ENCODE data around the gene TRIM38. TPM values are rescaled to one million over a fixed set of nuclear protein-coding genes. Genes with fewer than 3 reads are reported as not detected.

The TRIM38 gene
- total RNA-seq, 2 donors from 2014 or later = 8.7 to 12.0 TPM

GRCh38 chr6:26019967-26020328 is 57.3 kb downstream of the TRIM38 start:
- Histone ChIP-seq H3K27me3 (replicated peaks; ENCODE audit: insufficient read depth) (no peaks in the 10 kb centered on the region), H3K27ac (peak overlapping the region; percentile 94 to 97), H3K4me1 (replicated peaks) (no peaks in the 10 kb centered on the region), H3K9me3 (no peaks in the 10 kb centered on the region), H3K4me3 (peak overlapping the region; percentile 48 to 65), H3K36me3 (no peaks in the 10 kb centered on the region)
- no peak for DNase-seq (ENCODE audit: low spot score)
- TF ChIP-seq POLR2AphosphoS5 (IDR thresholded peaks at IDR 0.05) (no peak), CTCF (IDR thresholded peaks at IDR 0.05) (no peak), POLR2A (IDR thresholded peaks at IDR 0.05) (no peak)
- intact Hi-C loops (cut with DNase I) = no loop called here
- WGBS = 16% methylated on average over 5 of the region's 5 CpGs

- DNase-seq (ENCODE audit: low spot score) = peak; percentile 84
- H3K27ac ChIP-seq = peak overlapping the region; percentile 94 to 97
- H3K36me3 ChIP-seq = no peaks in the 10 kb centered on the region
- WGBS = under 1% methylated on average over 45 of the region's 45 CpGs
- intact Hi-C loops (cut with DNase I) = no loop called here
- peak; percentile 99 for TF ChIP-seq POLR2A (IDR thresholded peaks at IDR 0.05)
- peak; percentile 100 for TF ChIP-seq POLR2AphosphoS5 (IDR thresholded peaks at IDR 0.05)
- no peak for TF ChIP-seq CTCF (IDR thresholded peaks at IDR 0.05)
- no peaks in the 10 kb centered on the region for H3K4me1 ChIP-seq (replicated peaks)
- H3K27me3 ChIP-seq (replicated peaks; ENCODE audit: insufficient read depth) = no peaks in the 10 kb centered on the region
- H3K9me3 ChIP-seq = no peaks in the 10 kb centered on the region
- H3K4me3 ChIP-seq = peak overlapping the region; percentile 48 to 65
These were observed 57.9 kb downstream of the TRIM38 start for GRCh38 chr6:26020329-26021000.

GRCh38 chr6:26021001-26021349 is 58.4 kb downstream of the TRIM38 start:
- WGBS = under 1% methylated on average over 23 of the region's 23 CpGs

GRCh38 chr6:26021350-26022131 is 58.9 kb downstream of the TRIM38 start:
- peak; percentile 91 for TF ChIP-seq POLR2AphosphoS5 (IDR thresholded peaks at IDR 0.05)
- TF ChIP-seq CTCF (IDR thresholded peaks at IDR 0.05) = peak in 2 of 4 experiments; percentile 16 to 25
- peak; percentile 47 for TF ChIP-seq POLR2A (IDR thresholded peaks at IDR 0.05)
- Histone ChIP-seq H3K4me1 (replicated peaks) (no peaks in the 10 kb centered on the region), H3K27ac (peak overlapping the region; percentile 94 to 97), H3K27me3 (replicated peaks; ENCODE audit: insufficient read depth) (no peaks in the 10 kb centered on the region), H3K36me3 (no peaks in the 10 kb centered on the region), H3K9me3 (no peaks in the 10 kb centered on the region), H3K4me3 (peak overlapping the region; percentile 48 to 65)
- peak; percentile 94 for DNase-seq (ENCODE audit: low spot score)
- under 1% methylated on average over 39 of the region's 39 CpGs for WGBS
- intact Hi-C loops (cut with DNase I) = no loop called here

More at GRCh38 chr6:26021001-26021349, 58.4 kb downstream of the TRIM38 start:
- TF ChIP-seq POLR2A (IDR thresholded peaks at IDR 0.05) (no peak), POLR2AphosphoS5 (IDR thresholded peaks at IDR 0.05) (no peak), CTCF (IDR thresholded peaks at IDR 0.05) (no peak)
- H3K4me1 ChIP-seq (replicated peaks) = no peaks in the 10 kb centered on the region
- peak overlapping the region; percentile 48 to 65 for H3K4me3 ChIP-seq
- H3K36me3 ChIP-seq = no peaks in the 10 kb centered on the region
- DNase-seq (ENCODE audit: low spot score) = peak; percentile 45
- no peaks in the 10 kb centered on the region for H3K9me3 ChIP-seq
- intact Hi-C loops (cut with DNase I) = no loop called here
- H3K27ac ChIP-seq = peak overlapping the region; percentile 94 to 97
- no peaks in the 10 kb centered on the region for H3K27me3 ChIP-seq (replicated peaks; ENCODE audit: insufficient read depth)

Measured in prostate gland (tissue), 2 donors.